Adrenal gland (tissue), 5 donors: ENCODE data around the gene ARHGAP31.

Experiments
- CTCF ChIP-seq, 6 experiments: fragments of 450-650 bp in 4 of 6; fragments of 200-600 bp in 2 of 6; sonication (generic) in 1 of 6; IDR thresholded peaks; 1 replicate in 5 of 6; 2 replicates in 1 of 6; pipeline versions ENCODE4 v1.5.1 to v1.8.0; 2016 to 2021; ENCODE audit warnings: antibody characterized with exemption in 6 of 6, mild to moderate bottlenecking in 2 of 6, moderate library complexity in 1 of 6
- POLR2A ChIP-seq, 2 donors: fragments of 450-650 bp; IDR thresholded peaks; one replicate each; pipeline ENCODE4 v1.6.1; 2017; ENCODE audit warnings: antibody characterized with exemption in 2 of 2, mild to moderate bottlenecking in 2 of 2, moderate library complexity in 1 of 2
- donor health status: DM: no; HTN: no; CAD: no.

GRCh38 chr3:119261055-119261454 is 33.1 kb upstream of the ARHGAP31 start:
- TF ChIP-seq CTCF (IDR thresholded peaks at IDR 0.05), result no peak
- no peak for TF ChIP-seq POLR2A (IDR thresholded peaks at IDR 0.05)
